NCI-H510A (cell line): ENCODE data around the gene ABITRAM.
"Not testable (repeated sequence)": the region's sequence is repeated elsewhere in the genome, so short reads cannot be mapped to it uniquely, and the experiment has no call there.

Experiments
- DNase-seq: peaks from one replicate; lab custom pipeline; 2025; lab: John Stamatoyannopoulos, UW

The ABITRAM gene

GRCh38 chr9:108934323-108934893, at the start of gene ABITRAM:
TSS of gene ABITRAM (plus strand) at chr9:108934400. CDS start at chr9:108934487, 87 bp downstream.
- DNase-seq = peak; percentile 76

DNA sequence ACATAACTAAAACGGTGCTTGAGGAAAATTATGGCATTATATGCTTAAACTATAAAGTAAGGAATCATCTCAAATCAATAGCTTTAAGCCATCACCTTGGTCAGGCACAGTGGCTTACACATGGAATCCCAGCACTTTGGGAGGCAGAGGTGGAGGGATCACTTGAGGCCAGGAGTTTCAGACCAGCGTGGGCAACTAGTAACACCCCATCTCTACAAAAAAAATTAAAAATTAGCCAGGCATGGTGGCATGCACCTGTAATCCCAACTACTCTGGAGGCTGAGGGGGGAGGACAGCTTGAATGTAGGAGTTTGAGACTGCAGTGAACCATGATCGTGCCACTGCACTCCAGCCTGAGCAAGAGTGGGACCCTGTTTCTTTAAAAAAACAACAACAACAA, 49.5 kb upstream of the ABITRAM start:
- no peak for DNase-seq

DNA sequence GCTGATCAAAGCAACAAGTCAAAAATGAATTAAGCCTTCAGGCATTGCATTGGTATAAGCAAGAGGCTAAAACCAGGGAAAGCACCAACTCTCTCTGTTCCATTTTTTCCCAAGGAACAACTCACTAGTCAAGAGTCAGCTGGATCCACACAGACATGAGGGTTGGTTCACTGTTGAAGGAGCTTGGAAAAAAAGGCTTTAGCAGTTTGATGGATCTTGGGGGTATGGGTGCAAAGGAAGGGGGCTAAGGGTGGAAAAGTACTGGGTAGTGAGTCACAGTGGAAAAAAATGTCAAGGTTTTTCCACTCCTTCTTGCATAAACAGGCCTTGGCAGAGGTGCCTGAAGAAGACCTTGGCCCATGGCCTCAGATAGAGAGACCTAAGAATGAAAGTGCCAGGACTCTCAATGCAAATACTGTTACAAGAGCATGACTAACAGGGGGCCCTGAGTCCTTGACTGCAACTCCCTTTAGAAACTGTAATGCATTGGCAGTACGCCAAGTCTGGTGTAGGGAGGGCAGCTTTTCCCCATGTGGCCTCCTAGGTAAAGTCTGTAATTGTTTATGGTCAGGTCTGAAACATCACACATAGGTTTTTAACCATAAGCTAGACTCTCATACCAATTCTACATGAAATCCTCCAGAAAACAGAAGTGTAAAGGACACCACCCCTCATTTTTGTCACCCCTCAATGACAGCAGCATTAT, 48.4 kb upstream of the ABITRAM start:
- DNase-seq = peak; percentile 83

DNA sequence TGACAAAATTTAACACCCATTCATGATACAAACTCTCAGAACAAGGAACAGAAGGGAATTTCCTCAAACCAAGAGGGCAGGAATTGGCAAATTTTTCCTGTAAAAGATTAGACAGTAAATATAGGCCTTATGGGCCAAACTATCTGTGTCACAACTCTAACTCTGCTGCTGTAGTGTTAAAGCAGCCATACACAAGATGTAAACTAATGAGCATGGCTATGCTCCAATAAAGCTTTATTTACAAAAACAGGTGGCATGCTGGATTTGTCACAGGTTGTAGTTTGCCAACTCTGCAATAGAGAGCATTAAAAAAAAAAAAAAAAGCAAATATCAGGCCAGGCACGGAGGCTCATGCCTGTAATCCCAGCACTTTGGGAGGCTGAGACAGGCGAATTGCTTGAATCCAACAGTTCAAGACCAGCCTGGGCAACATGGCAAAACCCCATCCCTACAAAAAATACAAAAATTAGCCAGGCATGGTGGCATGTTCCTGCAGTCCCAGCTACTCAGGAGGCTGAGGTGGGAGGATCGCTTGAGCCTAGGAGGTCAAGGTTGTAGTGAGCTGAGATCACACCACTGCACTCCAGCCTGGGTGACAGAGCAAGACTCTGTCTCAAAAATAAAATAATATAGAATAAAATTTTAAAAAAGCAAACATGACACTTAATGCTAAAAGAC, 47.5 kb upstream of the ABITRAM start:
- DNase-seq = not testable (repeated sequence)

GRCh38 chr9:108889649-108890067, 44.5 kb upstream of the ABITRAM start:
- no peak for DNase-seq

DNA sequence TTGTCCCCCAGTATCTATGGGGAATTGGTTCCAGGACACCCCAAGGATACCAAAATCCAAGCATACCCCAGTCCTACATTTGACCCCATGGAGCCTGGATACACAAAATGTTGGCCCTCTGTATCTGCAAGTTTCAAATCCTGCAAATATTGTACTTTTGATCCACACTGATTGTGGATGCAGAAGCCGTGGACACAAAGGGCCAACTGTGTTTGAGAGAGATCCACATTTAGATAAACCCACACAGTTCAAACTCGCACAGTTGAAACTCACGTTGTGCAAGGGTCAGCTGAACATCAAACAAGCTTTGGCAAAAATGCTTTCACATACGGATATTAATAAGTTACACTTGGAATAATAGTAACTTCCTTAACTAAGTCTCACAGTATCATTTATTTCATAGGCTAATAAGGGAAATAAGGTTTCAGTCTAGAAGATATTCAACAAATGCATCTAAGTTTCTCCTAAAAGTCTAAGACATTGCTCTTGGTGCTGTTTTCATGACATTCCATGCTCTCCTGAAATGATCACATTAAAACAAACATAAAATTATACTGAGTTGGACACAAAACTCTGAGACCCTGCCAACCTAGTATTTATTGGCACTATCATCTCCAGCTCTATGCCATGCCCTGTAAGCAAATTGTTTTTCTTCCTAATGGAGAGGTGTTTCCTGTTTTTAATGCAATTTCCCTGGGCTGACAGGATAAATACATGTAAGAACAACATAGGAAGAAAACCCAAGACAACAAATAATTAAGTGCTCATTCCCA, 39.8 kb upstream of the ABITRAM start:
- DNase-seq = no peak

DNA sequence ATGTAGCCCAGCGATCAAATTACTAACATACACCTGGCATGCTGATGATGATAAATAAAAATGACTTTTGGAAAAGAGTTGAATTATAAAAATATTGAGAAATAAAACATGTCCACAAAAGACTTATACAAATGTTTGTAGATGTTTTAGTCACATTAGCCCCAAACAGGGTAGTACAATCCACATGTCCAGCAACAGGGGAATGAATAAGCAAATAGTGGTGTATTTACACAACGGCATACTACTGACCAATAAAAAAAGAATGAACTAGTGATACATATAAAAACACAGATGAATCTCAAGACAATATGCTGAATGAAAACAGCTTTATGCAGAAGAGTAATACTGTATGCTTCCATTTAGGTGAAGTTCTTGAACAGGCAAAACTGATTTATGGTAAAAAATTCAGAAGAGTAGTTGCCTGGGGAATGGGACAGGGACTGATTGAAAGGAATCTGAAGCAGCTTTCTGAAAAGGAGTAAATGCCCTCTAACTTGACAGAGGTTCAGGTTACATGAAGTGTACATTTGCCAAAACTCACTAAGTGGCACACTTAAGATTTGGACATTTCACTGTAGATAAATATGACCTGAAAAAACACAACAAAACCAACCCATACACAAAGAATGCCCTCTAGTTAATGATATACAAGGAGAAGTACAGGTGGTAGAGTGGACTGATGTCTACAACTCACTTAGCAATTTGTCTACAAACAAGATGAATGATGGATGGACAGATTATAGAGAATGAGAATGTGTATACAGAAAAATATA, 36.7 kb upstream of the ABITRAM start:
- no peak for DNase-seq

- not testable (repeated sequence) for DNase-seq
Measured at GRCh38 chr9:108899023-108899695, 35.0 kb upstream of the ABITRAM start.

DNA sequence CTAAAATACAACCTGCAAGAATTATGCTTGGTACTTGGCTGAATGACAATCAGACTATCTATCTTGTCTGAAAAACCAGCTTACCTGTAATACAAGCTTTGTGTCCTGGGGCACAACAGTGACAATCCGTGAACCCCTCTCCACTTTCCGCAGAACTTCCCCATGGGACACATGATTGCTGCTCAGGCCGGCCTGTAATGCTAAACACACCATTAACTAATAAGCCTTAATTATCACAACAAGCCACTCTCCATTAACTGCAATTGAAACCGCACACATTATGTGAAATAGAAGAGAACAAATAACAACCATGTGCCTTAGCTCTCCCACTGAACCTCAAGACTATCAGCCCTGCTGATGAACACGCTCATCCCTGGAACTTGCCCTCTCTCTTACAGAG, 34.0 kb upstream of the ABITRAM start:
- DNase-seq = no peak

GRCh38 chr9:108903420-108904103, 30.6 kb upstream of the ABITRAM start:
- DNase-seq = peak; percentile 9

DNA sequence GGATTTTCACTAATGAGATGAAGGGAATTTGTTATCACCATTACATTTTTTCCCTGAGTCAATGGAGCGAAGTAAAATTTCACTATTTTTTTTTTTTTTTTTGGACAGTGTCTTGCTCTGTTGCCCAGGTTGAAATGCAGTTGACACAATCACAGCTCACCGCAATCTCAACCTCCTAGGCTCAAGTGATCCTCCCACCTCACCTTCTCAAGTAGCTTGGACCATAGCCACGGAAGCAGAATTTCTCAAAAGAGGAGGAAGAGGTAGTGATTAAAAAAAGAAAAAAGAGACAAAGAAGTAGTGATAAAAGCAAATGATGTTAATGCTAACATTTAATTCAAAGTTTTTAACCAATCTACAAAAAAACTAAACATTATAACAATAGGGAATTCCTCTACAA, 30.0 kb upstream of the ABITRAM start:
- no peak for DNase-seq

DNA sequence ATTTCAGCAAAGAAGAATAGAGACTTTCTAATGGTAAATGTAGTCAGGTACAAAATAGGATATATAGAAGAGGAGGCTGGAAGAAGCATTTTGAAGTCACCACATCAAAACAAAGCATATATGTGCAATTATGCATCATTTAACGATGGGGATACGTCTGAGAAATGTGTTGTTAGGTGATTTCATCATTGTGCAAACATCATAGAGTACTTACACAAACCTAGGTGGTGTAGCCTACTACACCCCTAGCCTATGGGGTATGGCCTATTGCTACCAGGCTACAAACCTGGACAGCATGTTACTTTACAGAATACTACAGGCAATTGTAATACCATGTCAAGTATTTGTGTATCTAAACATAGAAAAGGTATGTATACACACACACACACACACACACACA, 28.7 kb upstream of the ABITRAM start:
- no peak for DNase-seq

GRCh38 chr9:108910402-108910801, 23.8 kb upstream of the ABITRAM start:
- no peak for DNase-seq

GRCh38 chr9:108910914-108911313, 23.3 kb upstream of the ABITRAM start:
- DNase-seq = no peak

- DNase-seq = no peak
Measured at GRCh38 chr9:108911820-108912219, 22.4 kb upstream of the ABITRAM start.

GRCh38 chr9:108913391-108913790, 20.8 kb upstream of the ABITRAM start:
- DNase-seq = no peak

GRCh38 chr9:108919517-108919916, 14.7 kb upstream of the ABITRAM start:
- no peak for DNase-seq

- DNase-seq = not testable (repeated sequence)
Measured at GRCh38 chr9:108920401-108920800, 13.8 kb upstream of the ABITRAM start.

GRCh38 chr9:108921200-108921599, 13.0 kb upstream of the ABITRAM start:
- DNase-seq = no peak

DNA sequence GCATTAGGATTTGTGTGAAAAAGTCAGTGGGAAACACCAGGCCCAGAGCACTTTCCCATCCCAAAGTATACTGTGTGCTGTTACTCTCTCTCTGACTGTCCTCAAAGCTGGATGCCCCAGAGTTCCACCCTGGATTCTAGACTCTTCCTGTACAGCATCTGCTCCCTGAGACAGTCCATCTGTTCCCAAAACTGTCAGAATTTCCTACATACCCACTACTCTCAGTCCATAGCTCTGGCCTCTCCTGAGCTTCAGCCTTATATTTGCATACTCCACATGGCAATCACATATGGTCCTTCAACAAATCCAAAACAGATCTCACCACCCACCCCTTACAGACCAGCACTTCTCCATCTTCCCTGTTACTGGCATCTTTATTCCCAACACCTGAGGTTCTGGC, 9.7 kb upstream of the ABITRAM start:
- no peak for DNase-seq

GRCh38 chr9:108928386-108928785, 5.8 kb upstream of the ABITRAM start:
- DNase-seq = no peak
